Daoy (cell line): ENCODE results near the gene PRRT3. TPM values are rescaled to one million over a fixed set of nuclear protein-coding genes. Genes with fewer than 3 reads are reported as not detected.
"Not testable (repeated sequence)": the region's sequence is repeated elsewhere in the genome, so short reads cannot be mapped to it uniquely, and the experiment has no call there.

Source experiments
- DNase-seq: peaks from one replicate; pipeline ENCODE4 v3.0.0-alpha.2; 2015; ENCODE audit warnings: low read depth
- total RNA-seq: library from RNA; depleted of rRNA; stranded (reverse); fragments of >200 nt; shearing (Covaris generic); gene quantifications from 2 replicates; pipeline ENCODE4 v1.2.3, GENCODE V29; 2014

The PRRT3 gene
- total RNA-seq, 1 experiment from 2014 or later: 0.46 TPM

DNA sequence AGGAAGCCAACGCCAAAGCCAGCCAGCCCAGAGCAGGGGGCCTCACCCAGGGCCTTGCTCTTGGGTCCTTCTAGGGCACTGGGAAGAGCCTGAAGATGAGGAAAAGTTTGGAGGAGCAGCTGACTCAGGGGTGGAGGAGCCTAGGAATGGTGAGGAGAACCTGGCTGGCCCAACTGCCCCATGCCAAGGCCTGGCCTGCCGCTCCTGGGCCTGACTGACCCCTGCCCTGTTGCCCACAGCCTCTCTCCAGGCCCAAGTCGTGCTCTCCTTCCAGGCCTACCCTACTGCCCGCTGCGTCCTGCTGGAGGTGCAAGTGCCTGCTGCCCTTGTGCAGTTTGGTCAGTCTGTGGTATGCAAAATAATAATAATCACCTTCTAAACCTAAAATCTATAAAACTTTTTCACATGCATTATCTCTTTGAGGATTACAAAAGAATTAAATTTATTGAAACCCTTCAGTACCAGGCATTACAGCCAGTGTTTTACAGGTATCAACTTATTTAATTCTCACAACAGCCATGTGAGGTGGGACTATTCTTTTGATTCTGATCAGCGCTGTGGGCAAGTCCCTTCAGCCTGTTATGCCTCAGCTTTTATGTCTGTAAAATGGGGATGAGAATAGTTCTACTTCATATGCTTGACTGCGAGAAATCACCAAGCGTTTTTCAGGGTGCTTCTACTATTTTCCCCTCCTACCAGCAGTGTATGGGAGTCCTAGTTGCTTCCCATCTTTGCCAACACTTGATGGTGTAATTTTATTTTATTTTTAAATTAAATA, 33.8 kb downstream of the PRRT3 start:
- no peak for DNase-seq

DNA sequence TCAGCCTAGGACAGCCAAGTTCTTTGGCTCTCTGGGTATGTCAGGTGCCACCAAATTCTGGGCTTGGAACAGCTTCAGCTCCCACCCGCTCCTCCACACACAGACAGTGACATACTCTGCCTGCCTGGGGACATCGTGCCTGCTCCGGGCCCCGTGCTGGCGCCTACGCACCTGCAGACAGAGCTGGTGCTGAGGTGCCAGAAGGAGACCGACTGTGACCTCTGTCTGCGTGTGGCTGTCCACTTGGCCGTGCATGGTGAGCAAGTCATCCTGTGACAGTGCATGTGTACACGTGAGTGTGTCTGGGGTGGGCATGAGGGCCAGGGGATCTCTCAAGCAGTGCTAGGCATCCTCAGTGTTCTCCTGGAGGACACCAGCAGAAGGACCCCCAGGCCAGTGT, 34.4 kb downstream of the PRRT3 start:
- no peak for DNase-seq

DNA sequence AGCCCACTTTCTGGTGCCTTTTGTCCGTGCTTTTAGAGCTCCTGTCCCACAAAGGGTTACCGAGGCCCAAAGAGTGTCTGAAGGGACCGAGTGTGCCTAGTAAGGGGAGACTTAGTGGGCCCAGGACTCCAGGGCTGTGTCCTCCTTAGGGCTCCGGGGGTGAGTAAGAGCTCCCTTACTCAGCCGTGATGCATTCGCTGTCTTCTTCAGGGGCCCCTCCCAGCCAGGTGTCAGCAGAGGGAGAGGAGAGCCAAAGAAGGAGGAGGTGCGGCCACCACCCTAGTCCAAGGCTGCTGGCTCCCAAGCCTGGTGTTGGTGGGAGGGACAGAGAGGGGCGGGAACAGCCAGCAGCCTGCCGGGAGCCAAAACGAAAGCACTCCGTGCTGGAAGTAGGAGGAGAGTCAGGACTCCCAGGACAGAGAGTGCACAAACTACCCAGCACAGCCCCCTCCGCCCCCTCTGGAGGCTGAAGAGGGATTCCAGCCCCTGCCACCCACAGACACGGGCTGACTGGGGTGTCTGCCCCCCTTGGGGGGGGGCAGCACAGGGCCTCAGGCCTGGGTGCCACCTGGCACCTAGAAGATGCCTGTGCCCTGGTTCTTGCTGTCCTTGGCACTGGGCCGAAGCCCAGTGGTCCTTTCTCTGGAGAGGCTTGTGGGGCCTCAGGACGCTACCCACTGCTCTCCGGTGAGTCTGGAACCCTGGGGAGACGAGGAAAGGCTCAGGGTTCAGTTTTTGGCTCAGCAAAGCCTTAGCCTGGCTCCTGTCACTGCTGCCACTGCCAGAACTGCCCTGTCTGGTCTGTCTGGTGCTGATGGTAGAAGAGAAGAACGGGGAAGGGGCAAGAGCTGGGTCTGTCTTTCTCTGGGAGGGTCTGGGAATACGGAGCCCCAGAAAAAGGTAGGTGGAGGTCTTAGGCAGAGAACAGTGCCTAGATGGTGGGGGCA, 35.2 kb downstream of the PRRT3 start, which contains the start of gene IL17RC:
Gene IL17RC (plus strand): TSS at position 365 of the 947 bp plus-strand sequence. CDS start 218 bp downstream, at position 583.
- DNase-seq: peak; percentile 91

DNA sequence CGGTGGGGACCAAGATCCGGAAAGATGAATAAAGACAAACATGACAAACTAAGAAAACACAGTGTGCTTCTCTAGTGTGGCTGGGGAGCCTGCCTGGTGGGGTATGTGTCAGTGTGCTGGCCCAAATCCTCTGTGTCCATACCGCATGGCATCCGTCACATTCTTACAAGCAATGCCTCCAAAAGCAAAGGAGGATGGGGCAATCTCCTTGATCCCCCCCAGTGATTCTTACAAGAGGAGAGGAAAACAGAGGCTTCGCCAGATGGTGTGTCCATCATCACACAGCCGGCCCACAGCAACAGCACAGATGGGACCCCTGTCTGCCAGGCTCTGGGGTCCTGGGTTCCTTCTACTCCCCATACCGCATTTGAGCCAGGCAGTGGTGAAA, 35.9 kb downstream of the PRRT3 start:
- DNase-seq: peak; percentile 46

DNA sequence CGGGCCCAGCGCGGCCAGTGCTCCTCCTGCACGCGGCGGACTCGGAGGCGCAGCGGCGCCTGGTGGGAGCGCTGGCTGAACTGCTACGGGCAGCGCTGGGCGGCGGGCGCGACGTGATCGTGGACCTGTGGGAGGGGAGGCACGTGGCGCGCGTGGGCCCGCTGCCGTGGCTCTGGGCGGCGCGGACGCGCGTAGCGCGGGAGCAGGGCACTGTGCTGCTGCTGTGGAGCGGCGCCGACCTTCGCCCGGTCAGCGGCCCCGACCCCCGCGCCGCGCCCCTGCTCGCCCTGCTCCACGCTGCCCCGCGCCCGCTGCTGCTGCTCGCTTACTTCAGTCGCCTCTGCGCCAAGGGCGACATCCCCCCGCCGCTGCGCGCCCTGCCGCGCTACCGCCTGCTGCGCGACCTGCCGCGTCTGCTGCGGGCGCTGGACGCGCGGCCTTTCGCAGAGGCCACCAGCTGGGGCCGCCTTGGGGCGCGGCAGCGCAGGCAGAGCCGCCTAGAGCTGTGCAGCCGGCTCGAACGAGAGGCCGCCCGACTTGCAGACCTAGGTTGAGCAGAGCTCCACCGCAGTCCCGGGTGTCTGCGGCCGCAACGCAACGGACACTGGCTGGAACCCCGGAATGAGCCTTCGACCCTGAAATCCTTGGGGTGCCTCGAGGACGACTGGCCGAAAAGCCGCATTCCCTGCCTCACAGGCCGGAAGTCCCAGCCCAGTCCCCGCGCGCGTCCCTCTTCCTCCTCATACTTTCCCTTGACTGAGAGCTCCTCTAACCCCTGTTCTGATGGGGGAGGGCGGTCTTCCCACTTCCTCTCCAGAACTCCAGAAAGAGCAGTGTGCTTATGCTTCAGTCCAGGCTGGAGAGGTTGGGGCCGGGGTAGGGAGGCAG, 36.7 kb downstream of the PRRT3 start:
- peak; percentile 61 for DNase-seq

DNA sequence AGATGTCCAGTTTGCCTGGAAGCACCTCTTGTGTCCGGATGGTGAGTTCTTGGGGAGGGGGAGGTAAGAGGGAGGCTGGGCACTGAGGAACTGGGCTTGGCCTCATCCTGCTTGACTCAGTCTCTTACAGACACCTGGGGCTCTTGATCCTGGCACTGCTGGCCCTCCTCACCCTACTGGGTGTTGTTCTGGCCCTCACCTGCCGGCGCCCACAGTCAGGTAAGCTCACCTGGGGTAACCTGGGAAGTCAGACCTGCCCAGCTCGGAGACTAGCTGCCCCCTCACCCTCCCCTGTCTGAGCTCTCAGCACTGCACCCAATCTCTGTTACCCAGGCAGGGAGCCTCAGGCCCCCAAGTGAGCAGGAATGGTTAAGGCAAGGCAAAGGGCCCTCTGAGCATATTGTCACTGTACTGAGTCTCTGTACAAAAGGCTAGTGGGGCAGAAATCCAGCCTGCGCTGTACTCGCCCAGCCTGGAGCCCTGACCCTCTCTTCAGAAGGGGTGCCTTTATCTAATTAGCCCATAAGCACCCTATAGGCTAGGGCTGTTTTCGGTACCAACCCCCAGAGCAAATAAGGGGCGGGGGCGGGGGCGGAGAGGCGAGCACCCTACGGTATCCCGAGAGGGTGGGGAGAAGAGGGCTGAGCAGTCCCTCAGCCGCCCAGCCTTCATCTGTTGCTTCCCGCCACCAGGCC, 37.5 kb downstream of the PRRT3 start:
- DNase-seq: no peak

DNA sequence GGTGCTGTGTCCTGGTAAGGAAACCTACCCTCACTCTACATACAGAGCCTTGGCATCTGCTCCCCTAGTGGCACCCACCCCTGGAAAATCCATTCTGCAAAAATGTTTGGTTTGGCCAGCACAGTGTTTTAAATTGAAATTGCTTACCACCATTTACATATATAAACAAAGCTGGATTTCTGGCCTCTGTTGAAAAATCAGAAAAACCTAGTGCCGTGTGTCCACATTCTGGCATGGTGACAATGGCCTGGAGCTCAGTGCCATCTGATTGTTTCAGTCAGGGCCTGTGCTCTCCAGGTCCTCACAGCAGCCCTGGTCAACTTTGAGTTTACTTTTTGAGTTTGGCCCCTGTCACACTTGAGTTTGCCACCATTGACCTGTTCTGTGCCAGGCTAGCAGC, 38.2 kb downstream of the PRRT3 start:
- no peak for DNase-seq

DNA sequence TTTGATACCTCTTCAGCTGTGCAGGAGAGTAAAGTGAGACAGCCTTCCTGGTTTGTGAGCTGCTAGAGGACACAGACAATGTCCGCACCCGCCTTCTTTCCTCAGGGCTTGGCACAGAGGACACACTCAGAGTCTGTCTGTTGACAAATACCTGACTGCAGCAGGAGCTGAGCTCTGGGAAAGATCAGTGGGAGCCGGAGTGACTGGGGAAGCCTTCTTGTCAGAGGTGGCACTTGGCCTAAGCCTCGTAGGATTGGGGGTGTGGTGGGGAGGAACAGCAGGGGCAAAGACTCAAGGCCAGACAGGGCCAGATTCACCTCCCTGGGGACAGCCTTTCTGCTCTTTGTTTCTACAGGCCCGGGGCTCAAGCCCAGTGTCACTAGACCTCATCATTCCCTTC, 38.6 kb downstream of the PRRT3 start:
- DNase-seq: no peak

DNA sequence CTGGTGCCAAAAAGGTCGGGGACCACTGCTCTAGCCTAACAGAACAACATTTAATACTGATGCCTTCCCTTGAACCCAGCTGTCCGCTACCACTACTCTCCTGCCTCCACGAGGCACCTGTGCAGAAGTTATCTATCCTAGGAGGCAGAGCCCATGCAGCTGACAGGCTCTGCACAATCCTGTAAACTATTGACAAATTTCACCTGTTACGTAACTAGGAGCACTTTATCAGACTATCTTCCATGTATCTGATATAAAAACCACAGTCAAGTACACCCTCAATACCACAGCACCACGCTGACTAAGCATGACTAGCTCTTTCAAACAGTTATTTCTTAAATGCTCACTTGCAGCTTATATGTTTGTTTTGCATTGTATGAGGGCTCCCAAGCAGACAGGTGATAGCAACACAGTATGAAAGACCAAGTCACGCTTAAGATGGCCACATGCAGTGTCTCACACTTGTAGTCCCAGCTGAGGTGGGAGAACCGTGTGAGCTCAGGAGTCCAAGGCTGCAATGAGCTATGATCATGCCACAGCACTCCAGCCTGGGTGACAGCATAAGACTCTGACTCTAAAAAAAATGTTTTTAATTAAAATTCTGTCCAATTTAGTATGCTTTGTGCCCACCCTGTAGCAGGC, 39.8 kb downstream of the PRRT3 start:
- peak; percentile 56 for DNase-seq

DNA sequence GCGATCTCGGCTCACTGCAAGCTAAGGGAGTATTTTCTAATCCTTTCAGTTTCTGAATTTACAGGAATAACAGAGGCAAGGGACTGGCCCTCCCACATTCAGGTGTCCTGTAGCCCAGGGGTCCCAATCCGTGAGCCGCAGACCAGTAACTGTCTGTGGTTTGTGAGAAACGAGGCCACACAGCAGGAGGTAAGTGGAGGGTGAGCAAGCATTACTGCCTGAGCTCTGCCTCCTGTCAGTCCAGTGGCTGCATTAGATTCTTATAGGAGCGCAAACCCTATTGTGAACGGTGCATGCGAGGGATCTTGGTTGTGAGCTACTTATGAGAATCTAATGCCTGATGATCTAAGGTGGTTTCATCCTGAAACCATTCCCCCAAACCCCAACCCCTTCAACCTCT, 40.3 kb downstream of the PRRT3 start:
- DNase-seq: peak; percentile 55

DNA sequence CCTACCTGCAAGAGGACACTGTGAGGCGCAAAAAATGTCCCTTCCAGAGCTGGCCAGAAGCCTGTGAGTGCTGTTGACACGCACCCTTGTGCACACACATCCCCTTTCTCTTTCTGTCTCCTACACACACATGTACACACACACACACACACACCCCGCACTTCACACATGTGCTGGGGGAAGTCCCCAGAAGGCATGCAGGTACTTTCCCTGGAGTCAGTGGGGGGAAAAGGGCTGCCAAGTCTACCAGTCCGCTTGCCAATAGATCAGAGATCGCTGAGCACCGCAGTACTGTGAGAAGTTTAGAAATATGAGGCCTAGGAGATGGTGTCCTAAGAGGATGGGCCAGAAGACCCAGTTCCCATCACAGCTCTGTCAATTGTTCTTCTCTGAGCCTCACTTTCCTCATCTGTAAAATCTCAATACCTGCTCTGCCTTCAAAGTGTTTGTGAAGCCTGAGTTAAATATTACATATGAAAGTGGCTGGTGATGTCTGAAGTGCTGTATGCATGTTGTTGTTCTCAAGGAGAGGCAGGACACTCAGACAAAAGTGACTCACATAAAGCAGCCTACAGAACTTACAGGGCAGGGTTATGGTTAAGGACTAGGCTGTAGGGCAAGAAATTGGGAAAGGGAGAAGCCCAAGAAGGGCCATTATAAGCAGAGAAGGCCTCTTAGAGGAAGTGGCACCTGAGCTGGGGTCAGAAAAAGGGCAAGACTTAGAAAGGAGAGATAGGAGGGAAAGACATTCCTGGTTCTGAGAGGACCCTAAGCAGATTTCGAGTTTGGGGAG, 42.8 kb downstream of the PRRT3 start:
- DNase-seq: no peak

DNA sequence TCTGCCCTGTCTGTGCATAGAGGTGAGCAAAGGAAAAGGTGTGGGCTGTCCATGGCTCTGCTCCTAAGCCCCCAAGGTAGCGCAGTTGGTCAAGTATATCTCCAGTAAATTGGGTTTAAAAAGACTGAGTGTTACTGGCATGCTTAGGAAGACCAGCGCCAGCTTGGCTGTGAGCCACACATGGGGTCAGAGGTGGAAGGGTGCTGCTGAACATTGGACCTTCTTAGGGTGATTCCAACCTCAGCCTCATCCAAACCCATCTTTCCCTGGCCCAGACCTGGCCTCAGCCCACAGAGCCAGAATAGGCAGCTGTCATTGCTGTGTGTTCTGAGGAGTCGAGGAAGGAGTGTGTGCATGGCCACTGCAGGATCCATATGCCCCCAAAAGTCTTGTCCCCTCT, 43.9 kb downstream of the PRRT3 start:
- no peak for DNase-seq

DNA sequence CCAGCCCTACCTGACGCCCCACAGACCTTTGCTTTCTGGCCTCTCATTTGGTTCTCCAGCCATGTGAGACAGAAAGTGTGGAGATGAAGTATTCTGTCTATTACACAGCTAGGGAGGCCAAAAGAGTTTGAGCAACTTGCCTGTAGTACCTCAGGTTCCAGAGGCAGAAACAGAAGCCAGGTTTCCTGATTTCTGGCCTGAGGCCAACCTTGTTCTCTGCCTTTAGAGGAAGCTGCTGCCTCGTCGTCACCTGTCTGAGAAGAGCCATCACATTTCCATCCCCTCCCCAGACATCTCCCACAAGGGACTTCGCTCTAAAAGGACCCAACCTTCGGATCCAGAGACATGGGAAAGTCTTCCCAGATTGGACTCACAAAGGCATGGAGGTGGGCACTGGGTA, 45.7 kb downstream of the PRRT3 start:
- no peak for DNase-seq

DNA sequence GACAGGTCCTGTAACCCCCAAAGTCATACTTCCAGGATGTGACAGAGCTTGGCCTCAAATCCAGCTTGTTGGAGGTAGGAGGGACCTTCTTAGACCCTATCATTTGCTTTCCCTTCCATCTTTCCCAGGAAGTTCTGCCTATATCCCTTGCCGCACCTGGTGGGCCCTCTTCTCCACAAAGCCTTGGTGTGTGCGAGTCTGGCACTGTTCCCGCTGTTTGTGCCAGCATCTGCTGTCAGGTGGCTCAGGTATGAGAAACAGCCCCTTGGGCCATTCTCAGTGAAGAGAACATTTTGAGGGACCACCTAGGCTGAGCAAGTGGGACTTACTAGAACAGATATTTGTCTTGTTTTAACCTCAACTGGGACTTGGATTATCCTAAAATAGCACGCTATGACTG, 48.3 kb downstream of the PRRT3 start:
- no peak for DNase-seq

DNA sequence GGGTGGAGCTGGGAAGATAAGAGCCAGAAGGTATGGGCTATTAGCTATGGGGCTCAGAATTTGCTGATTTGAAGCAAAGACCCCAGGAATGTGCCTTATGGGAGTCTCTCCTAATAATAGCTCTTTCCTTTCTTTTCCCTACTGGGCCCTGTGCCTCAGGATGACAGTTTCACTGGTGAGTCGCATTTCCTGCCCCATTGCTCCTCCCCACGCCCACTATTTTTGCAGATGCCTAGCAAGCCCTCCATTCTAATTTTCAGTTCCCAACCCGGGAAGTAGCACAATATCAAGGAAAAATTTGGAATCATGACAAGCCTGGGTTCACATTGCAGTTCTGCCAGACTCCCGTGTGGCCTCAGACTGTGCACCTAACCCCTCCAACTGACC, 49.0 kb downstream of the PRRT3 start:
- peak; percentile 22 for DNase-seq

DNA sequence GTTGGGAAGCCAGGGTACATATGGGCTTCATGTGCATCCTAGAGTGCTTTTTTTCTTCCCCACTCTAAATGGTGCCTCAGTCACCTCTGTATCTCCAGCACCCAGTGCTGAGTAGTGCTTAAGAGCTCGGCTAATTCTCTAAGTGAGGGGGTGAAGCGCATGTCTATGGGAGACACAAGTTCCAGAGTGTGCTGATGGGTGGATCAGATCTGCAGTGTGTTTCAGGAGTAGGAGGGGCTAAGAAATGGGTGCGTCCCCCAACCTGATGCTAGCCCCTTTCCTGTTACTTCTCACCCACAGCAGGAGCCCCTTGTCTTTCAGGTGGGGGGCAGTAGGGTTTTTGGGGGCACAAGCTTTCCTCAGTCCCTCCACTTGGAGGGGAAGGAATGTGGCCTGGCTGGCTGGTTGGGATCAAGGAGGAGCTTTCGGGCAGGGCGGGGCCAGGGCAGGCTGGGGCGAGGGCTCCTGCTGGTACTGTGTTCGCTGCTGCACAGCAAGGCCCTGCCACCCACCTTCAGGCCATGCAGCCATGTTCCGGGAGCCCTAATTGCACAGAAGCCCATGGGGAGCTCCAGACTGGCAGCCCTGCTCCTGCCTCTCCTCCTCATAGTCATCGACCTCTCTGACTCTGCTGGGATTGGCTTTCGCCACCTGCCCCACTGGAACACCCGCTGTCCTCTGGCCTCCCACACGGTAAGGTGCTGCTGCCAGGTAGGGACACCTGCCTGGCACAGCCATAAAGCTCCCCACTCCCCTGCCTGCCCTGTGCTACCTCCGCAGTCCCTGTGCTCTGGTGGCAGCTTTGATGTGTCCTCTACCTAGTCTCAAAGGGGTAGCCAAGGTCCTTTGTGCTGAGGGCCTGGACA, 49.6 kb downstream of the PRRT3 start, which contains the start of gene IL17RE:
Gene IL17RE (plus strand): TSS at position 477 of the 866 bp plus-strand sequence. CDS start 85 bp downstream, at position 562.
- no peak for DNase-seq

DNA sequence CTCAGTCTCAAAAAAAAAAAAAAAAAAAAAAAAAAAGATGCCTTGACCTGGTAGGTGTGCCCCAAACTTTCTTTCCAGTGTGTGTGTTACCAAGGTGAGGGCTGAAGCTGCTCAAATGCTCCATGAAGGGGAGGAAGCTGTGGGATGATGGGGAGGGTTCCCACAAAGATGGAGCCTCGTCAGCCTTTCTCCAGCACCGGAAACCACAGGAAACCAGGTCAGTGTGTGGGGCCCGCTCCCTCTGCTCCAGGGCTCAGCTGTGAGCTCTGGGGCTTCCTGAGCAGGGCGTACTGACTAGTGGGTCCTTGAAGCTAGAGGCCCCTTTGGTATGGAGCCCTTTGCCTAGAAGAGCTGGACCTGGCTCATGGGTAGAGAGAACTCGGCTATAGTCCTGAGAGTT, 50.2 kb downstream of the PRRT3 start:
- DNase-seq: peak; percentile 42

DNA sequence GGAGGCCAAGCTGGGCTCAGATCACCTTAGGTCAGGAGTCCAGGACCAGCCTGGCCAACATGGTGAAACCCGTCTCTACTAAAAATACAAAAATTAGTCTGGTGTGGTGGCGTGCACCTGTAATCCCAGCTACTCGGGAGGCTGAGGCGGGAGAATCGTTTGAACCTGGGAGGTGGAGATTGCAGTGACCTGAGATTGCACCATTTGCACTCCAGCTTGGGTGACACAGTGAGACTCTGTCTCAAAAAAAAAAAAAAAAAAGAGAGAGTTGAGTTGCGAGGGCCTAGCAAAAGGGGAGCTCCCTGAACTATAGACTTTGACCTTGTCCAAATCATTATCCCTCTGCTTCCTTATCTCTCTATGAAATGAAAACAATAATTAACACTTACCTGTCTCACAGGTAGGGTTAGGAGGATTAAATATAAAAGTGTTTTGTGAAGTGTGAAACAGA, 51.2 kb downstream of the PRRT3 start:
- DNase-seq: not testable (repeated sequence)
